HG02571 (cell line): ENCODE results near the gene NMBR.
"Not testable (repeated sequence)": the region's sequence is repeated elsewhere in the genome, so short reads cannot be mapped to it uniquely, and the experiment has no call there.

Source experiments
- ATAC-seq: cut with Tn5 transposase; IDR thresholded peaks from one replicate; pipeline ENCODE4 v1.9.1; 2021; ENCODE audit warnings: mild to moderate bottlenecking, moderate library complexity; ENCODE audit not compliant: unreplicated experiment

The NMBR gene

DNA sequence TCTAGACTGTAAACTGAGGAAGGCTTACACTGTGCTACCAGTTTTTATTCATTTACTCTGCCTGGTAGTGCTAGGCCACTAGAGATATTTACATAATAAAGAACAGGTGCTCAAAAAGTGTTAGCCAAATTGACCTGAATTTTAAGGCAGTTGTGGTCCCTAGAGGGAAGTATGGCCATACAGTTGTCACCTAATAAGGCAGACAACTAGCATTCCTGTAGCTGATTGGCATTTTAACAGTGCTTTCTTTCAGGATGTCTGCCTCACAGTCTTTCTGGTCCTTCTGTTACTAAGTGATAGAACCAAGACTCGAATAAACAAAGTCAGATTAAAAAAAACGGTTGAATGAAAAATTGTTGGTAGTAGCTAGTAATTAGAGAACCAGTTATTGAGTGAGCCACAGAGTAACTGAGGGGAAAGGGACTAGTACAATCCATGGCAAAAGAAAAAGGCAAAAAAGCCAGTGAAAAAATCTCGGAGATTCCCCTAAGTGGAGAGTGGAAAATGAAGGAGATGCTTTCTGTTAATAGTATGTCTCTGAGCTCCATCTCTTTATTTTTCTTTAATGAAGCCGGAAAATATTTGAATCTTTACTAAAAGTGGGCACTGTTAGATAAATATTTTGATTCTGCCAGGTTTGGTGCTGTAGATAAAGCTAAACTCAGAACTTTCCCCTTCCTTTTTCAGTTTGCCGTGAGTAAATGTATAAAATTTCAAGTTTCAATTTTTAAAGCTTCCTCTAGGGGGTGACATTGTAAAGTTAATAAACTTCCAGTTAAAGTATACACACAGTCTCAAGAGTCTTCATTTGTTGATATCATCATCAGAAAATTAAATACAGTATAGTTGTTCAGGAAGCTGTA, 9.2 kb upstream of the NMBR start:
- no peak for ATAC-seq

DNA sequence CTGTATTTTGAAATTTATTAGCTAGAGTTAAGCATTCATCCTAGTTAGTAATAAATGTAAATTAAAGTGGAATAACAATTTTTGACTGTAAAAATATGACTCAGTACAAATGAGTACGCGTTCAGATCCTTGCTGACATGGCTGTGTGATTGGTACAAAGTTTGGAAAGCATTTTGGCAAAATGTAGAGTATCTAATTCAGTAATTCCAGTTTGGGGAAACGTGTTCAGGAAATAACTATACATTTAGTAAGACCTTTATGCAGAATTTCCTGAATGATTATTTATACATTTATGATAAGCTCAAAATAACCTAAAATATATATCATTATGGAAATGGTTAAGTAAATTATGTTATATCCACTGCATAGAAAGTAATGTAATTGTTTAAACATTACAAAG, 8.2 kb upstream of the NMBR start:
- no peak for ATAC-seq

DNA sequence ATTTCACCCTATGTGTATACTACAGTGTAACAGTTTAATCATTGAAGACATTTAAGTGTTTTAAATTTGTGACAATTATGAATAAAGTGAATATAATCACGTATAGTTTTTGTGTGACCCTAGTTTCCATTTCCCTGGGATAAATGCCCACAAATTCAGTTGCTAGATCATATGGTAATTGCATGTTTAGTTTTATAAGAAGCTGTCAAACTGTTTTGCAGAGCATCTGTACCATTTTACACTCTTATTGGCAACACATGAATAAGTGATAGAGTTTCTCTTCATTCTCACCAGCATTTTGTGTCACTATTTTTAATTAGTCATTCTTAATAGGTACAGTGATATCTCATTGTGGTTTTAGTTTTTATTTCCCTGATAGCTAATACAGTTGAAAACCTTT, 7.4 kb upstream of the NMBR start:
- no peak for ATAC-seq

DNA sequence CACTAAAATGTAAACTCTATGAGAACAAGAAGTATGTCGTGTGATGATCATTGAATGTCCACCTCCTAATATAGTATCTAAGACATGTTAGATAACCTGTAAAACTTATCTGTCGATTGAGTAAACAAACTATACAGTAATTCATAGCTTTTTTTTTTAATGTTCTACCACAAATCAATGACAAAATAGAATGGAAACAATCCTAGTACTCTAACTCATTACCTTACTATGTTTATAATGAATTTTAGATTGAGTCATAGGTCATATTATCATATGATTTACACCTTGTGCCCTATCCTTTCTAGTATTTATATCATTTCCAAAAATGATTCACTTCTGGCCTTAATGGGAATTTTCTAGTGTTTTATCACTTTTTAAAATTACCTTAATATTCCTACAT, 6.3 kb upstream of the NMBR start:
- no peak for ATAC-seq

DNA sequence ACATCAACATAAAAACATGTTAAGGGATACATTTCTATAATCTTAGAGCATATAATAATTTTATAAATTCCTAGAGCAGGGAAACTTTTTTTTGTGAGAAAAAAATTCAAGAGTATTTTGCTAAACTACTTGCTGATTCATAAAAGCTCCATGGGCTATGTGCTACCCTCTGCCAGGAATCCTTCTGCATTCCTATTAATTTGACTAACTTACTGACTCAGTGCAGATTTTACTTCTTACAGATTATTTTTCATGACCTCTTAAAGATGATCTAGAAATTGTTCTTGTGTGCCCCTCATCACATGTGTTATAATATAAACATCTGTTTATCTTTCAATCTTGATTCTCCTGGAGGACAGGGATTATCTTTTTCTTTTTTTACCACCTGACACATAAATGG, 5.8 kb upstream of the NMBR start:
- ATAC-seq, result no peak

DNA sequence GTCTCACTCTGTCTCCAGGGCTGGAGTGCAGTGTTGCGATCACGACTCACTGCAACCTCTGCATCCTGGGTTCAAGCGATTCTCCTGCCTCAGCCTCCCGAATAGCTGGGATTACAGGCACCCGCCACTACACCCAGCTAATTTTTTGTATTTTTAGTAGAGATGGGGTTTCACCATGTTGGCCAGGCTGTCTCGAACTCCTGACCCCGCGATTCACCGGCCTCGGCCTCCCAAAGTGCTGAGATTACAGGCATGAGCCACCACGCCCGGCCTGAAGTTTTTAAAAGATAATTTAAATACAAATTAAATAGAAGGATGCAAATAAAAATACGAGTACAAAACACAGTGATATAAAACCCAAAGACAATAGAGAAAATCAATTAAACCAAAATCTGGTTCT, 5.4 kb downstream of the NMBR start:
- not testable (repeated sequence) for ATAC-seq

DNA sequence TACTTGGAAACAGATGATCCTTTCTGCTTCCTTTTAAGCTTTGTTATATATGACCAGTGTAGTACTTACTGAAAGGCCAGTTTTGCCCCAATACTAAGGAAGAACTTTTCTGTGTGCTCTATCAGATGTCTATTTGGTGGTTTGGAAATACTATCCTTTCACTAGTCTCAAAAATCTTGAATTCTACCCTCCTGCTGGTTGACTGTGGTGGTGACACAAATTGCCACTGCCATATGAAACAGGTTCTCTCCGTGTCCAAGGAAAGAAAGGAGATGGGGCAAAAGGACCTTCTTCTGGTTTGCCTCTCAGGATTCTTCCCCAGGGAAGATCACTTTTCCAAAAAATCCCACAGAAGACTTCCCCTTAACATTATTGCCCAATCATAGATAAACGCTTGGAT, 8.0 kb downstream of the NMBR start:
- ATAC-seq, result no peak

DNA sequence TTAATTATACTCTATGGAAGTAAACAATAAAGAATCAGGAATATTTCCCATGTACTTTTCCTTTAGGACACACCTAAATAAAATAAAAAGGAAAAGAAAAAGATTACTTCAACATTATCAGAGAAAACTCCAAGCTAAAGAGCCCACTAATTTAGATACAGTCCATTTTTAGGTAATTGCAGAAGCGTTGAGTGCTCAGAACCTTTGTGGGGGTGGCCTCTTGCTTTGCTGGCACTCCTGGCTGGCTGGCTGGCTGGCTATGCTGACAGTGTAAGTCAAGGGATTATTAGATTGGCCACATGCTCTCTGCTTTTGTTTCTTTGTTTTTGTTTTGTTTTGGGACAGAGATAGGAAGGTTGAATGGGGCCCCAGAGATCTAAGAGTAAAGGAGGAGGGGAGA, 14.3 kb downstream of the NMBR start, which contains the start of gene GJE1:
TSS of gene GJE1 (plus strand) at position 301 of the 400 bp plus-strand sequence. CDS start 234 bp downstream, outside the sequence.
- no peak for ATAC-seq

DNA sequence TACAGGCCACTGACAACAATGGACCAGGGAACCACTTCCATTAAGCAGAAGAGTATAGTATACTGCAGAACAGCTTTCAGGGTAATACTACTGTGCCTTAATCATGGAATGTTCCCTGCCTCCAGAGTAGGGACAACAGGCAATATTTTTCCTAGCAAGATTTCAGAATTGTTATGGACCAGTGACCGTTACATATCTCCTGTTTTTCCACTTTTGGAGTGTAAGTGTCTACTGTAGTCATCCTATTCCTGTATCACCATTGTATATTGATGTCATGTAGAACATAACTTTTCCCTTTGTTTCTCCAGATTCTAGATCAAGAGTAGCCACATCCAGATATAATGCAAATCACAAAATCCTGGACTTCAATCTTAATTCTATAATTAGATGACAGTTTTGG, 16.1 kb downstream of the NMBR start:
- ATAC-seq, result no peak

DNA sequence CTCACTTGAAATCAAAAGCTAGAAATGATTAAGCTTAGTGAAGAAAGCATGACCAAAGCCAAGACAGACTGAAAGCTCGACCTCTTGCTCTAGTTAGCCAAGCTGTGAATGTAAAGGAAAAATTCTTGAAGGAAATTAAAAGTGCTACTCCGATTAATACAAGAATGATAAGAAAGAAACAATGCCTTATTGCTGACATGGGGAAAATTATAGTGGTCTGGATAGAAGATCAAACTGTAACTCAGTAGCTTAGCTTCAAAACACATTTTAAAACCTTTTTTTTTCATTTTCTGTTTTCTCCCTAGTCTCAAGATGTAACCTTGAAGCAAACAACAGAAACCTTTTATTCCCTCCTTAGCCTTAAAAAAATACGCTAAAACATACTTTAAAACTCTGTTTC, 25.6 kb downstream of the NMBR start:
- no peak for ATAC-seq

DNA sequence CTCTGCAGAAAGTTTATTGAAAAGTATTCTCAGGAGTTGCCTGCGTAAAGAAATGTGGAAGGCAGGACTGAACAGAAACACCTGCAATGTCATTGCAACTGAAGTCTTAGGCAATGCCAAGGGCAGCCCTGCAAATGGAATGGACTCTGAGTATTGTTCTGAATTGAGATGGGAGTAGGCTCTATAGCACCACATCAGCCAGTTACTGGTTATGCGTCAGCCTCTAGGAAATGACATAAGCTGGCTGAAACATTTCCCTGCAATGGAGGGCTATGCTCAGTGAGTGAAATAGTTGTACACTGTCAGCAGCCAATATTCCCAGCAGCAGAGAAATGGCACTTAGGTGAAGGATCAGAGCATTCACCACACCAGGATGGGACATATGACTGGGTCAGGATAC, 28.0 kb downstream of the NMBR start:
- no peak for ATAC-seq

DNA sequence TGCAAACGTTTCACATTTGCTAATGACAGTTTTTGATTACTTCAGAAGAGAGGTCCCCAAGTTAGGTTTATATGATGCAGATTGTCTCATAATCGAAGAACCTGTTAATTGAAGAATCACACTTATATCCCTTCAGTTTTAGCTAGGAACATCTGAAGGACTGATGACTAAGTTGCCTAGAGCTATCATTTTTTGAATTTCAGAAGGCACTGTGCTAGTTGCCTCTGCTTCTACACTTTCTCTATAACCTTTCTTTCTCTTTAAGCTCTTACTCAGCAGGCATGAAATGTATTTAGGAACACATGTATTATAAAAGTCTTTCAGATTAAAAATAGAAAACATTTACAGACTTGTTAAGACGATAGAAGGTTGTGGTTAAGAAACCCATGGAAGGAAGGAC, 28.6 kb downstream of the NMBR start:
- ATAC-seq, result no peak

DNA sequence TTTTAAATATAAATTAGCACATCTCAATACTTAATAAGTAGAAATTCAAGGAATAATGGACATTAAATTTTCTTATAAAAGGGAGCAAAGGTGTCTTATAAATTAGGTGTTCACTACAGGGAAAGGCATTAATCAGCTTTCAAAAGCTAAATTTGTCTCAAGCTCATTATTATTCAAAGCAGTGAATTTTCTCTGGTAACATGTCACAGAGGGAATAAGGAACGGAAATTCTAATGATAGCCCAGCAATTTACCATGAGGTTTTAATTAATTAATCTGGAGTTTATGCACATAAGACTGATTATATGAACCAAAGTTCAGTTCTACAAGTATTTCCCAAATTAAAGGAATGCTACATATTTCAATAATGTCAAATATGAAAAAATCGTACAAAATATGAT, 29.6 kb downstream of the NMBR start:
- ATAC-seq, result no peak

DNA sequence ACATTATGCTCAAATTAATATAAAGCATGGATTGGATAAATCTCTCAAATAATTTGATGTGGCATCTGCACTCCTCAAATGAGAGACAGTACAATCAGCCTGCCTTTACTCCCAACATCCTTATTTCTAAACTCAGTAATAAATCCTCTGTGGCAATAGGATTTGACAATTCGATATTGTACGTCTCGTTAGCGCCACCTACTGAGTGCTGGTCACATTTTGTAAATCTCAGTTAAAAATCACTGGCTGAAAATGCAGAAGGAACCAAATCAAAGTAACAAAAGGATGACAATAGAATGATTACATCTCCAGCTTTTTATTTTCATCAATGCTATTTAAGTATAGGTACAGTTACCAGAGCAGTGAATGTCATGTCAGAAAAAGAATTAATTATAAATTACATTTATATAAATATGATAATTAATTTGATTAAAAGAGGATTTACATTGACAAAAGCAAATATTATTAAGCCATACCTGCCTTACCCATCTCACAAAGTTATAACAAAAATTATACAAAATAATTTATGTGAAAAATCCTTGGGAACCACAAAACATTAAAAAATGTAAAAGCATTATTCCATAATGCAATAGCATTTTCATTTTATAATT, 34.4 kb downstream of the NMBR start:
- ATAC-seq, result no peak

DNA sequence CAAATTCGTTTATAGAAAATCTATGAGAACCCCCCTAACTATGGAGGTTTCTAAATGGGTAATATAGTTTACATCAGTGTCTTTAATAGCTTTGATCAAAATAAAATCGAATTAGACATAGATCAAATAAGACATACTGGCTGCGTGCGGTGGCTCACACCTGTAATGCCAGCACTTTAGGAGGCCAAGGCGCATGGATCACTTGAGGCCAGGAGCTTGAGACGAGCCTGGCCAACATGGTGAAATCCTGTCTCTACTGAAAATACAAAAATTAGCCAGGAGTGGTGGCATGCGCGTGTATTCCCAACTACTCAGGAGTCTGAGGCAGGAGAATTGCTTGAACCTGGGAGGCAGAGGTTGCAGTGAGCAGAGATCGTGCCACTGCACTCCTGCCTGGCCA, 36.1 kb downstream of the NMBR start:
- ATAC-seq, result not testable (repeated sequence)

DNA sequence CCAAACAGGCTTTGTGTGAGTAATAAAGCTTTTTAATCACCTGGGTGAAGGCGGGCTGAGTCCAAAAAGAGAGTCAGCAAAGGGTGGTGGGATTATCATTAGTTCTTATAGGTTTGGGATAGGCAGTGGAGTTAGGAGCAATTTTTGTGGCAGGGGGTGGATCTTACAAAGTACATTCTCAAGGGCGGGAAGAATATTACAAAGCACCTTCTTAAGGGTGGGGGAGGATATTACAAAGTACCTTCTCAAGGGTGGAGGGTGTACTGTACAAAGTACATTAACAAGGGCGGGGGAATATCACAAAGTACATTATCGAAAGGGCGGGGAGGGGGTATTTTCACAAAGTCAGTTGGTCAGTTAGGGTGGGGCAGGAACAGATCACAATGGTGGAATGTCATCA, 42.1 kb downstream of the NMBR start:
- not testable (repeated sequence) for ATAC-seq

DNA sequence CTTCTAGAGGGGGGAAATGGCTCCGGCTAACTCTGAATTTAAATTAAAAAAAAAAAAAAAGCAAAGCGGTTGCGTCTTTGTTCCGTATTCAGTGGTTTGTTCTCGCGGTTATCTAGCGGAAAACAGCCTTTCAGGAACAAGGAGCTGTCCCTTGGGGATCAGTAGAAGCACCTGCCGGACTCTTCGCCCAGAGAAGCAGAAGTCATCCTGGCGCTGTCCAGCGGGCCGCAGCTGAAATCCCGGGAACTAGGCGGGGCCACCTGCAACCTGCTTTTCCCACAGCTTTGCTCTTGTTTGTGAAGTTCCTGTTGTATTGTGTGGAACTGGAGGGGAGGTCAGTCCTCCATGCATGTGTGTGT, 58.1 kb downstream of the NMBR start:
- no peak for ATAC-seq

DNA sequence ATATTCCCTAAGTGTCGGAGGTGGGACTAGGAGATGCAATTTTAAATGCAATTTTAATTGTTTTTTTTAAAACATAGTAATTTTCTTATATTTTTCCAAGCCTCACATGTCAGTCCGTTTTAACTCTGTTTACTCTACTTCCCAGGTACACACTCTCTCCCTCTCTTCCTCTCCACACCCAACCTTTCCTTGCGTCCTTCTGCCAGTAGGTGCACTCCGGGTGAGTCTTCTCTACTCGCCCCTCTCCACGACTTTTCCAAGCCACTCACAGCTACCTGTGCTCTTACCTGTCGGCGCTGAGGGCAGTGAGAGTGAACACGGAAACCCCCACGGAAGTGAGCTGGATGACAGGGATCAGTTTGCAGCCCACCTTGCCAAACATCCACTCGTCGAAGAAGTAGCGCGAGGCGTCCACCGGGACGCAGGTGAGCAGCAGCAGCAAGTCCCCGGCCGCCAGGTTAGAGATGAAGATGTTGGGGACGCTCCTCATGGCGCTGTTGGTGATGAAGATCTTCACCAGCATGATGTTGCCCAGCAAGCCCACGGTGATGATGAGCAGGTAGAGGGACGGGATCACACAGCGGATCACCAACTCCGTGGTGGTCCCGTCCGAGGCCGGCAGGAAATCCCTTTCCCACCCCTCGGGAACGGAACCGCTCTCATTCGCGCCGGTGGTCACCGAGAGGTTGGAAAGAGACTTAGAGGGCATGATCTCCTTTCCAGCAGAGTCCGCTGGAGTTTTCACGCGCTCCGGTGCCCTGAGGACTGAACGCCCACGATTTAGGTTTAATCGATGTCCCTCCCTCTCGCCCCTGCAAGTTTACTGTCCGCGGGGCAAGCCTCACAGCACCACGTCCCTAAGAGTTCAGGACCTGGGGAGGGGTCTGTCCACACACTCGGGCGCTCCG, 58.7 kb downstream of the NMBR start:
- no peak for ATAC-seq

DNA sequence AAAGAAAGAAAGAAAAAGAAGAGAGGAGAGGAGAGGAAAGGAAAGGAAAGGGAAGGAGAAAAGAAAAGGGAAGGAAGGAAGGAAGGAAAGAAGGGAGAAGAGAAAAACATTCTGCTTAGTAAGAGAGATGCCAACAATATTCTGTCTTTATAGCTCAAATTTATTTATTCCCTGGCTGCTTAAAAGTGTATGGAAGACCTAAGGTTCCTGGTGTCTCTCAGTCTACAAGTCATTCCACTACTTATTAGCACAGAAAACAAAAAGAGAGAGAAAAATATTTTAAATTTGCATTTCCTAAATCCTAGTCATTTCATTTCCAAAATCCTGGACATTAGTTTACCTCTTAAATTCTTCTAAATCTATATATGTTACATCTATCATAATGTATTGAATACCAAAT, 67.8 kb downstream of the NMBR start:
- ATAC-seq, result no peak

DNA sequence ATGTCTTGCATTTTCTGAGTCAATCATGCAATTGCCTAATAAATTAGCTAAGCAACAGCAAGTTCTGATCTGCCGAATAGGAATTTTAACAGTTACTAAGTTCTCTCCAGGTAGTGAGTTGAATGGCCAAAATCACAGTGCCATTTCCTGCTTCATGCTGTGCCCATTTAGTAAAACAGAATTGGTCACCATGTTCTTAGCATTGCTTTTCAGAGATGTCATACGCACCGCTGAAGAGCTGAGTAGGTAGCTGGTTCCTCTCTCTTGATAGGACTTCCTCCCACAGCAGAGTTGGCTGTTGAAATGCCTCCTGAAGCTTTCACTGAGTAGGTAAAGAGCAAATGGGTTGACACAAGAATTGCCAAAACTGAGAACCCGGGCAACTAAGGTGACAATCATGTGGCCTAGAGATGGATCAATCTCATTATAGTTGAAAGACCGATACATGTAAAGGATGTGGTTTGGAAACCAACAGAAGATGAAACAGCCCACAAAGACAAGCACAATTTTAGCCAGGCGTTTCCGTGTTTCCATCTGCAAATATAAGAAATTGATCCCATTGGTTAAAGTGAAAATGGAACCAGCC, 71.3 kb downstream of the NMBR start:
- no peak for ATAC-seq

DNA sequence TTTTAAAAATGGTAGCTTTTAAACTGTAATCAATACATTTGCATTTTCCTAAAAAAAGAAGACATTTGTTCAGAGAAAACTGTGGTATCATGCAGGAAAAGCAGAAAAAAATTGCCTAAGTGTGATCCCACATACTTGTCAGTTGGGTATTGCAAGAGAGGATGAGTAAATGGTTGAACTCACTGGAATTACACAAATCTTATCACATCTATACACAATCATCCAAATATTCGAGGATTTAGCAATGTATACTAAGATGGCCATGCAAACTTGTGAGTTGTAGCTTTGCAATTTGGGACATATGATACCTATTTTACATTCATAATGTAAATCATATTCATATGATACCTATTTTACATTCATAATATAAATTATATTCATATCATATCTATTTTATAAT, 72.4 kb downstream of the NMBR start:
- ATAC-seq, result no peak
